COLO668 (cell line): ENCODE data around the gene PHACTR4.
A peak's percentile ranks its signal among the peaks of the same experiment; 100 is the strongest.
"Not testable (repeated sequence)": the region's sequence is repeated elsewhere in the genome, so short reads cannot be mapped to it uniquely, and the experiment has no call there.

ENCODE experiments used
- DNase-seq: peaks from one replicate; lab custom pipeline; 2025; ENCODE audit not compliant: unreplicated experiment; lab: John Stamatoyannopoulos, UW

The PHACTR4 gene

GRCh38 chr1:28428990-28429520 is 59.5 kb downstream of the PHACTR4 start:
- no peak for DNase-seq

- no peak for DNase-seq
Observed at GRCh38 chr1:28436211-28436769, 66.8 kb downstream of the PHACTR4 start.

- DNase-seq = no peak
Observed at GRCh38 chr1:28437264-28437923, 67.9 kb downstream of the PHACTR4 start.

GRCh38 chr1:28437924-28438699 is 68.6 kb downstream of the PHACTR4 start:
- peak; percentile 47 for DNase-seq

- no peak for DNase-seq
Observed at GRCh38 chr1:28439320-28439719, 69.8 kb downstream of the PHACTR4 start.

GRCh38 chr1:28441674-28442073 is 72.1 kb downstream of the PHACTR4 start:
- no peak for DNase-seq

GRCh38 chr1:28443550-28443949 is 74.0 kb downstream of the PHACTR4 start:
- no peak for DNase-seq

- DNase-seq = no peak
Observed at GRCh38 chr1:28447679-28448078, 78.1 kb downstream of the PHACTR4 start.

- DNase-seq = not testable (repeated sequence)
Observed at GRCh38 chr1:28448094-28448611, 78.6 kb downstream of the PHACTR4 start.

GRCh38 chr1:28449904-28450303 is 80.4 kb downstream of the PHACTR4 start:
- no peak for DNase-seq

GRCh38 chr1:28450561-28450960 is 81.0 kb downstream of the PHACTR4 start:
- DNase-seq = no peak

- DNase-seq = no peak
Observed at GRCh38 chr1:28451011-28451410, 81.5 kb downstream of the PHACTR4 start.

- no peak for DNase-seq
Observed at GRCh38 chr1:28456078-28456477, 86.5 kb downstream of the PHACTR4 start.

- DNase-seq = no peak
Observed at GRCh38 chr1:28457678-28458077, 88.1 kb downstream of the PHACTR4 start.

GRCh38 chr1:28458237-28459228 is 89.0 kb downstream of the PHACTR4 start:
- DNase-seq = no peak

- no peak for DNase-seq
Observed at GRCh38 chr1:28466226-28466778, 96.8 kb downstream of the PHACTR4 start.

- no peak for DNase-seq
Observed at GRCh38 chr1:28470146-28470545, 100.6 kb downstream of the PHACTR4 start.

GRCh38 chr1:28479497-28479896 is 110.0 kb downstream of the PHACTR4 start:
- not testable (repeated sequence) for DNase-seq

GRCh38 chr1:28480308-28480707 is 110.8 kb downstream of the PHACTR4 start:
- no peak for DNase-seq

- no peak for DNase-seq
Observed at GRCh38 chr1:28482138-28482537, 112.6 kb downstream of the PHACTR4 start.
